Nephron progenitor cell (in vitro differentiated cells): ENCODE results near the gene COMMD10.

ENCODE experiments used
- DNase-seq: peaks from one replicate; pipeline ENCODE4 v3.0.0; 2021
- H3K27ac Mint-ChIP-seq: 2 replicates; pipeline ENCODE4 v1.8.0; 2021; ENCODE audit warnings: mild to moderate bottlenecking, moderate library complexity, mixed read lengths
- H3K27me3 Mint-ChIP-seq: 2 replicates; pipeline ENCODE4 v1.8.0; 2021; ENCODE audit warnings: mild to moderate bottlenecking, low read depth, mixed read lengths; ENCODE audit not compliant: poor library complexity
- H3K36me3 Mint-ChIP-seq: 2 replicates; pipeline ENCODE4 v1.8.0; 2021; ENCODE audit warnings: low read depth, mixed read lengths
- H3K4me1 Mint-ChIP-seq: 2 replicates; pipeline ENCODE4 v1.8.0; 2021; ENCODE audit warnings: mixed read lengths
- H3K4me3 Mint-ChIP-seq: 2 replicates; pipeline ENCODE4 v1.8.0; 2021; ENCODE audit warnings: mild to moderate bottlenecking, moderate library complexity, mixed read lengths
- H3K9me3 Mint-ChIP-seq: 2 replicates; pipeline ENCODE4 v1.8.0; 2021; ENCODE audit warnings: mild to moderate bottlenecking, moderate library complexity, mixed read lengths
- CTCF ChIP-seq: fragments of 200-600 bp; sonication (generic); IDR thresholded peaks from 2 replicates; pipeline ENCODE4 v1.5.0; 2021; ENCODE audit warnings: antibody characterized with exemption

COMMD10 gene

GRCh38 chr5:116280149-116280803 lies 195.5 kb downstream of the COMMD10 start:
- Mint-ChIP-seq H3K4me1 (no peaks in the 10 kb centered on the region), H3K9me3 (peaks cover 20% of the 10 kb centered on the region), H3K4me3 (no peak overlapping the region), H3K27me3 (no peaks in the 10 kb centered on the region), H3K36me3 (peaks cover 22% of the 10 kb centered on the region), H3K27ac (no peak overlapping the region)
- TF ChIP-seq CTCF, result no peak
- DNase-seq, result no peak

- no peak for DNase-seq
- no peak overlapping the region for H3K4me3 Mint-ChIP-seq
- H3K27me3 Mint-ChIP-seq, result no peaks in the 10 kb centered on the region
- no peak for TF ChIP-seq CTCF
- no peaks in the 10 kb centered on the region for H3K4me1 Mint-ChIP-seq
- H3K36me3 Mint-ChIP-seq, result peaks cover 17% of the 10 kb centered on the region
- H3K27ac Mint-ChIP-seq, result no peak overlapping the region
- H3K9me3 Mint-ChIP-seq, result peaks cover 14% of the 10 kb centered on the region
These were observed 196.5 kb downstream of the COMMD10 start for GRCh38 chr5:116281309-116281708.

GRCh38 chr5:116288524-116288923 lies 203.7 kb downstream of the COMMD10 start:
- Mint-ChIP-seq H3K4me1 (peaks cover 17% of the 10 kb centered on the region), H3K9me3 (peaks cover 34% of the 10 kb centered on the region), H3K36me3 (peaks cover 53% of the 10 kb centered on the region), H3K4me3 (no peak overlapping the region), H3K27me3 (peaks cover 2% of the 10 kb centered on the region), H3K27ac (no peak overlapping the region)
- DNase-seq, result no peak
- TF ChIP-seq CTCF, result no peak

GRCh38 chr5:116289276-116289675 lies 204.5 kb downstream of the COMMD10 start:
- peaks cover 57% of the 10 kb centered on the region for H3K36me3 Mint-ChIP-seq
- no peak overlapping the region for H3K27ac Mint-ChIP-seq
- no peak for DNase-seq
- peaks cover 2% of the 10 kb centered on the region for H3K27me3 Mint-ChIP-seq
- H3K4me1 Mint-ChIP-seq, result peaks cover 17% of the 10 kb centered on the region
- TF ChIP-seq CTCF, result no peak
- H3K9me3 Mint-ChIP-seq, result peaks cover 34% of the 10 kb centered on the region
- no peak overlapping the region for H3K4me3 Mint-ChIP-seq

GRCh38 chr5:116291271-116291670 lies 206.4 kb downstream of the COMMD10 start:
- Mint-ChIP-seq H3K27ac (no peak overlapping the region), H3K9me3 (peaks cover 37% of the 10 kb centered on the region), H3K36me3 (peaks cover 66% of the 10 kb centered on the region), H3K4me3 (no peak overlapping the region), H3K4me1 (peaks cover 18% of the 10 kb centered on the region), H3K27me3 (peaks cover 2% of the 10 kb centered on the region)
- TF ChIP-seq CTCF, result no peak
- no peak for DNase-seq

GRCh38 chr5:116292321-116292720 lies 207.5 kb downstream of the COMMD10 start:
- H3K4me3 Mint-ChIP-seq, result no peak overlapping the region
- no peak for TF ChIP-seq CTCF
- peaks cover 21% of the 10 kb centered on the region for H3K4me1 Mint-ChIP-seq
- no peak for DNase-seq
- peaks cover 2% of the 10 kb centered on the region for H3K27me3 Mint-ChIP-seq
- H3K27ac Mint-ChIP-seq, result no peak overlapping the region
- H3K9me3 Mint-ChIP-seq, result peaks cover 38% of the 10 kb centered on the region
- H3K36me3 Mint-ChIP-seq, result peaks cover 67% of the 10 kb centered on the region
